RKO (cell line): ENCODE measurements around the gene ZNF35.

Experiments used
- DNase-seq: peaks from one replicate; pipeline ENCODE4 v3.0.0-alpha.2; 2016; ENCODE audit warnings: low spot score

ZNF35 gene

GRCh38 chr3:44685128-44685800, 36.7 kb downstream of the ZNF35 start:
- DNase-seq = no peak

GRCh38 chr3:44687898-44688297, 39.4 kb downstream of the ZNF35 start:
- no peak for DNase-seq
